NT2/D1 (cell line): ENCODE results near the gene LRRC75A.

Source experiments
- DNase-seq: peaks from one replicate; pipeline ENCODE4 v3.0.0-alpha.2; 2011; ENCODE audit warnings: low read depth, low spot score
- H3K27me3 ChIP-seq: 2 replicates; pipeline ENCODE4 v1.6.0; 2011; ENCODE audit warnings: mild to moderate bottlenecking; ENCODE audit not compliant: insufficient read length, insufficient read depth
- H3K36me3 ChIP-seq: 2 replicates; pipeline ENCODE4 v1.6.1; 2011; ENCODE audit warnings: mild to moderate bottlenecking, low read length, mixed read lengths; ENCODE audit not compliant: insufficient read depth, insufficient read length
- H3K4me1 ChIP-seq: 2 replicates; pipeline ENCODE4 v1.5.1; 2011; ENCODE audit not compliant: insufficient read depth, insufficient read length
- H3K4me3 ChIP-seq: 2 replicates; pipeline ENCODE4 v1.5.1; 2011; ENCODE audit warnings: low read depth; ENCODE audit not compliant: insufficient read length
- H3K9ac ChIP-seq: 2 replicates; pipeline ENCODE4 v1.6.0; 2011; ENCODE audit warnings: low read depth; ENCODE audit not compliant: insufficient read length
- H3K9me3 ChIP-seq: 2 replicates; pipeline ENCODE4 v1.5.1; 2011; ENCODE audit warnings: mild to moderate bottlenecking, low read length; ENCODE audit not compliant: insufficient read depth
- SUZ12 ChIP-seq: IDR thresholded peaks from 2 replicates; pipeline ENCODE4 v1.6.1; 2011; ENCODE audit not compliant: insufficient read length, insufficient read depth; ENCODE audit errors: extremely low read depth
- YY1 ChIP-seq: IDR thresholded peaks from 2 replicates; pipeline ENCODE4 v1.6.1; 2011; ENCODE audit not compliant: insufficient read length, insufficient read depth
- ZNF274 ChIP-seq: IDR thresholded peaks from 2 replicates; pipeline ENCODE4 v1.6.1; 2011; ENCODE audit warnings: mild to moderate bottlenecking, low read depth, low read length

LRRC75A gene

GRCh38 chr17:16477255-16477654, 14.7 kb downstream of the LRRC75A start:
- Histone ChIP-seq H3K9me3 (no peaks in the 10 kb centered on the region), H3K36me3 (no peaks in the 10 kb centered on the region), H3K9ac (peak overlapping the region; percentile 57)

GRCh38 chr17:16475179-16475704, 16.8 kb downstream of the LRRC75A start:
- Histone ChIP-seq H3K4me1 (peaks cover 8% of the 10 kb centered on the region), H3K27me3 (no peaks in the 10 kb centered on the region), H3K9ac (no peak overlapping the region), H3K36me3 (no peaks in the 10 kb centered on the region), H3K4me3 (no peak overlapping the region), H3K9me3 (no peaks in the 10 kb centered on the region)
- TF ChIP-seq SUZ12, result no peak
- no peak for TF ChIP-seq YY1
- TF ChIP-seq ZNF274, result no peak
- no peak for DNase-seq

More at GRCh38 chr17:16477255-16477654, 14.7 kb downstream of the LRRC75A start:
- TF ChIP-seq SUZ12, result no peak
- no peak for TF ChIP-seq YY1
- no peak for TF ChIP-seq ZNF274
- peaks cover 10% of the 10 kb centered on the region for H3K4me1 ChIP-seq
- H3K4me3 ChIP-seq, result no peak overlapping the region
- H3K27me3 ChIP-seq, result no peaks in the 10 kb centered on the region
- DNase-seq, result no peak

- H3K27me3 ChIP-seq, result no peaks in the 10 kb centered on the region
- no peak for DNase-seq
- no peaks in the 10 kb centered on the region for H3K36me3 ChIP-seq
- H3K4me1 ChIP-seq, result peaks cover 12% of the 10 kb centered on the region
- H3K9ac ChIP-seq, result no peak overlapping the region
- H3K4me3 ChIP-seq, result no peak overlapping the region
- no peak for TF ChIP-seq ZNF274
- TF ChIP-seq SUZ12, result no peak
- no peak for TF ChIP-seq YY1
- no peaks in the 10 kb centered on the region for H3K9me3 ChIP-seq
These were observed 17.8 kb downstream of the LRRC75A start for GRCh38 chr17:16474012-16474725.

GRCh38 chr17:16473044-16474011, 18.7 kb downstream of the LRRC75A start:
- no peak for TF ChIP-seq ZNF274
- TF ChIP-seq YY1, result no peak
- no peak for TF ChIP-seq SUZ12
- Histone ChIP-seq H3K9me3 (no peaks in the 10 kb centered on the region), H3K36me3 (no peaks in the 10 kb centered on the region), H3K9ac (no peak overlapping the region), H3K27me3 (peaks cover under 1% of the 10 kb centered on the region), H3K4me3 (no peak overlapping the region), H3K4me1 (peaks cover 12% of the 10 kb centered on the region)
- no peak for DNase-seq

GRCh38 chr17:16472539-16472938, 19.5 kb downstream of the LRRC75A start:
- Histone ChIP-seq H3K36me3 (no peaks in the 10 kb centered on the region), H3K27me3 (peaks cover 3% of the 10 kb centered on the region), H3K9ac (peak overlapping the region; percentile 4), H3K9me3 (no peaks in the 10 kb centered on the region), H3K4me3 (no peak overlapping the region), H3K4me1 (peaks cover 12% of the 10 kb centered on the region)
- TF ChIP-seq ZNF274 (no peak), SUZ12 (no peak), YY1 (no peak)
- DNase-seq, result no peak

- no peaks in the 10 kb centered on the region for H3K36me3 ChIP-seq
- no peak overlapping the region for H3K9ac ChIP-seq
- TF ChIP-seq SUZ12, result no peak
- no peak for TF ChIP-seq ZNF274
- TF ChIP-seq YY1, result no peak
- H3K9me3 ChIP-seq, result no peaks in the 10 kb centered on the region
- no peak overlapping the region for H3K4me3 ChIP-seq
- peaks cover 12% of the 10 kb centered on the region for H3K4me1 ChIP-seq
- H3K27me3 ChIP-seq, result peaks cover 3% of the 10 kb centered on the region
- DNase-seq, result no peak
These were observed 20.7 kb downstream of the LRRC75A start for GRCh38 chr17:16471295-16471694.
